Ishikawa (cell line): ENCODE data around the gene TGM5.

ENCODE experiments used
- FOXM1 ChIP-seq: IDR thresholded peaks from 2 replicates; pipeline ENCODE4 v1.6.1; 2012; ENCODE audit warnings: low read depth, borderline replicate concordance
- TEAD4 ChIP-seq: IDR thresholded peaks from 2 replicates; pipeline ENCODE4 v1.6.1; 2012
- ZBTB7A ChIP-seq: IDR thresholded peaks from 2 replicates; pipeline ENCODE4 v1.6.1; 2012; ENCODE audit warnings: low read depth

DNA sequence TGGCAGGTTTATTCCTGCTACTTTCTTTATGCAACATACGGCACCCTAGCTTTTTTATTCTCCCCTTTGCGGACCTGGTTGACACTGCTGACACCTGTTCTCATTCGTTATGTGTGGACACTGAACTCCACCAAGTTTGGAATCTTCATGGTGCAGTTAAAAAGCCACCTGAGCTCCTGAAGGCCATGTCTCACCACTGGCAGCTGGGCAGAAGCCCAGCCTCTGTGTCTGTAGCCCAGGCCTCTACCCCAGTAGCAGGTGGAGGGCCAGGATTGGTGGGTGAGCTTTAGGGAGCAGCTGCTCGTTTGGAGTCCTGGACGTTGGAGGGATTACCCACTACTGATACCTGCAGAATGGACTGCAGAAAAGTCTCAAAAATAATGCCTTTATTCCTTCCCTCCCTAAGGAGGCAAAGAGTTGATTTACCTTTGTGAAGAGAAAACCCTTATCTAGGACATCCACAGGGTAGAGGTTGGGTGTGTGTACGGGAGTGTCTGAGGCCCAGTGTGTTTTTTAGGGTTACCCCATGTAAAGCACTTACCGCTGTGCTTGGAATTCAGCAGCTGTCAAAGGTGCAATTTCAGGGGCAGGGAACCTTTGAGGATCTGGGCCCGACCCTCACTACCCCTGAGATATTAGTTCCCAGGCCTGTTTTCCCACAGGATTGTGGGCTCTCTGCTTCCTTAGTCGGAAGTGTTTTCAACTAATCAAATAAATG, 82.2 kb downstream of the TGM5 start:
- TF ChIP-seq TEAD4 (no peak), ZBTB7A (no peak), FOXM1 (no peak)
